Thoracic aorta (tissue), 2 donors: ENCODE data around the gene NF1. TPM values are rescaled to one million over a fixed set of nuclear protein-coding genes. Genes with fewer than 3 reads are reported as not detected.

ENCODE experiments used
- ATAC-seq: fragments of 150-250 bp; one replicate; pipeline ENCODE4 v1.8.0; 2017; ENCODE audit warnings: low read depth; ENCODE audit not compliant: insufficient number of reproducible peaks, low FRiP score
- DNase-seq: peaks from one replicate; pipeline ENCODE4 v3.0.0-alpha.2; 2020; ENCODE audit warnings: low spot score
- H3K27ac ChIP-seq, 2 donors: fragments of 200-600 bp; sonication (generic); 1 replicate in 1 of 2; 2 replicates in 1 of 2; pipeline ENCODE4 v1.5.1; 2016; ENCODE audit warnings: mild to moderate bottlenecking in 2 of 2, moderate library complexity in 2 of 2
- H3K27me3 ChIP-seq: fragments of 200-600 bp; sonication (generic); replicated peaks from 2 replicates; pipeline ENCODE4 v1.6.0; 2016; ENCODE audit warnings: mild to moderate bottlenecking; ENCODE audit not compliant: insufficient read depth
- H3K36me3 ChIP-seq: fragments of 200-600 bp; sonication (generic); one replicate; pipeline ENCODE4 v1.5.1; 2016
- H3K4me1 ChIP-seq, 2 donors: fragments of 200-600 bp; sonication (generic); 1 replicate in 1 of 2; 2 replicates in 1 of 2; pipeline versions ENCODE4 v1.5.1 to v1.6.0; 2016; ENCODE audit warnings: low read depth in 2 of 2, mild to moderate bottlenecking in 1 of 2; ENCODE audit not compliant: control insufficient read depth in 1 of 2
- H3K4me3 ChIP-seq: fragments of 200-600 bp; sonication (generic); 2 replicates; pipeline ENCODE4 v1.5.1; 2016; ENCODE audit warnings: mild to moderate bottlenecking
- H3K9me3 ChIP-seq: fragments of 200-600 bp; sonication (generic); 2 replicates; pipeline ENCODE4 v1.5.1; 2016
- CTCF ChIP-seq: fragments of 200-600 bp; sonication (generic); IDR thresholded peaks from one replicate; pipeline ENCODE4 v1.5.1; 2019; ENCODE audit warnings: antibody characterized with exemption
- total RNA-seq, 2 donors: library from RNA; depleted of rRNA; stranded (reverse); fragments of >200 nt; gene quantifications; one replicate each; pipeline versions ENCODE4 v1.1.0 to v1.2.3, GENCODE V29; 2016

Gene NF1
- total RNA-seq, 2 donors from 2014 or later = 60.9 to 105 TPM

- H3K27me3 ChIP-seq = peaks cover under 1% of the 10 kb centered on the region
These were observed 303.9 kb downstream of the NF1 start for GRCh38 chr17:31398381-31399311.

GRCh38 chr17:31400481-31400950 is 305.7 kb downstream of the NF1 start:
- Histone ChIP-seq H3K27ac (no peak overlapping the region), H3K9me3 (no peaks in the 10 kb centered on the region), H3K27me3 (no peaks in the 10 kb centered on the region), H3K36me3 (no peaks in the 10 kb centered on the region), H3K4me1 (no peaks in the 10 kb centered on the region), H3K4me3 (no peak overlapping the region)
- TF ChIP-seq CTCF = no peak
- no peak for ATAC-seq
- no peak for DNase-seq

More at GRCh38 chr17:31398381-31399311, 303.9 kb downstream of the NF1 start:
- Histone ChIP-seq H3K4me3 (no peak overlapping the region), H3K9me3 (no peaks in the 10 kb centered on the region), H3K36me3 (no peaks in the 10 kb centered on the region), H3K4me1 (no peaks in the 10 kb centered on the region), H3K27ac (no peak overlapping the region)
- no peak for TF ChIP-seq CTCF
- ATAC-seq (no peak), DNase-seq (no peak)

- H3K27ac ChIP-seq = no peak overlapping the region
- H3K9me3 ChIP-seq = no peaks in the 10 kb centered on the region
- H3K4me3 ChIP-seq = no peak overlapping the region
- TF ChIP-seq CTCF = no peak
- no peak for ATAC-seq
- no peak for DNase-seq
- no peaks in the 10 kb centered on the region for H3K36me3 ChIP-seq
- no peaks in the 10 kb centered on the region for H3K4me1 ChIP-seq
- no peaks in the 10 kb centered on the region for H3K27me3 ChIP-seq
These were observed 306.9 kb downstream of the NF1 start for GRCh38 chr17:31401456-31402254.

- ATAC-seq = no peak
- DNase-seq = no peak
- TF ChIP-seq CTCF = no peak
- no peaks in the 10 kb centered on the region for H3K27me3 ChIP-seq
- H3K4me1 ChIP-seq = no peaks in the 10 kb centered on the region
- no peak overlapping the region for H3K27ac ChIP-seq
- H3K9me3 ChIP-seq = no peaks in the 10 kb centered on the region
- no peaks in the 10 kb centered on the region for H3K36me3 ChIP-seq
- H3K4me3 ChIP-seq = no peak overlapping the region
These were observed 309.5 kb downstream of the NF1 start for GRCh38 chr17:31404028-31404949.
